ENCODE measurements around the gene NSD1. TPM values are rescaled to one million over a fixed set of nuclear protein-coding genes. Genes with fewer than 3 reads are reported as not detected.
"Not testable (repeated sequence)": the region's sequence is repeated elsewhere in the genome, so short reads cannot be mapped to it uniquely, and the experiment has no call there.

The NSD1 gene
- total and polyA plus RNA-seq, 2 donors (not counting 1 experiment from before 2014, with no cell fraction given): 19.3 to 52.8 TPM

GRCh38 chr5:177146891-177147638, 13.5 kb downstream of the NSD1 start:
- Histone ChIP-seq H3K4me2 (ENCODE audit: extremely low read depth, insufficient read depth, low read length) (no peak overlapping the region), H3K27ac (ENCODE audit: insufficient read depth, low read length) (peak overlapping the region; percentile 43), H3K36me3 (ENCODE audit: control insufficient read depth, insufficient read depth, low read length) (peaks cover 4% of the 10 kb centered on the region), H2AFZ (ENCODE audit: low read length) (no peak overlapping the region), H3K79me2 (ENCODE audit: control insufficient read depth, insufficient read depth, low read length) (peaks cover 40% of the 10 kb centered on the region), H3K4me1 (ENCODE audit: control insufficient read depth, extremely low read depth, insufficient read depth, low read length) (peaks cover 3% of the 10 kb centered on the region), H3K4me3 (replicated peaks in 1 of 4; ENCODE audit: control extremely low read depth in 1 of 4, insufficient read depth in 1 of 4, low read depth in 3 of 4, low read length in 4 of 4) (no peak overlapping the region), H4K20me1 (ENCODE audit: control insufficient read depth, extremely low read depth, insufficient read depth, low read length) (no peaks in the 10 kb centered on the region), H3K9ac (ENCODE audit: insufficient read depth, low read length) (no peak overlapping the region), H3K9me3 (ENCODE audit: control insufficient read depth, insufficient read depth, low read depth, low read length) (no peaks in the 10 kb centered on the region), H3K27me3 (ENCODE audit: control insufficient read depth, insufficient read depth, low read length) (no peaks in the 10 kb centered on the region)
- no peak for TF ChIP-seq CTCF (conservative IDR thresholded peaks at IDR 0.05 in 1 of 2, IDR thresholded peaks at IDR 0.05 in 1 of 2; ENCODE audit: low read depth in 1 of 2, low read length in 2 of 2)
- no peak for TF ChIP-seq EZH2 (IDR thresholded peaks at IDR 0.05; ENCODE audit: low read length, missing control alignments)
- DNase-seq (ENCODE audit: low read depth in 2 of 2): peak; percentile 44 to 59

GRCh38 chr5:177150061-177150460, 16.5 kb downstream of the NSD1 start:
- peaks cover 31% of the 10 kb centered on the region for H3K79me2 ChIP-seq (ENCODE audit: control insufficient read depth, insufficient read depth, low read length)
- H3K4me1 ChIP-seq (ENCODE audit: control insufficient read depth, extremely low read depth, insufficient read depth, low read length); H3K4me2 ChIP-seq (ENCODE audit: extremely low read depth, insufficient read depth, low read length); H3K4me3 ChIP-seq (replicated peaks in 1 of 4; ENCODE audit: control extremely low read depth in 1 of 4, insufficient read depth in 1 of 4, low read depth in 3 of 4, low read length in 4 of 4); H3K9ac ChIP-seq (ENCODE audit: insufficient read depth, low read length); H3K9me3 ChIP-seq (ENCODE audit: control insufficient read depth, insufficient read depth, low read depth, low read length); H3K27ac ChIP-seq (ENCODE audit: insufficient read depth, low read length); H2AFZ ChIP-seq (ENCODE audit: low read length); H4K20me1 ChIP-seq (ENCODE audit: control insufficient read depth, extremely low read depth, insufficient read depth, low read length); DNase-seq (ENCODE audit: low read depth in 2 of 2); H3K36me3 ChIP-seq (ENCODE audit: control insufficient read depth, insufficient read depth, low read length); H3K27me3 ChIP-seq (ENCODE audit: control insufficient read depth, insufficient read depth, low read length): not testable (repeated sequence)

- TF ChIP-seq EZH2 (IDR thresholded peaks at IDR 0.05; ENCODE audit: low read length, missing control alignments) (no peak), CTCF (conservative IDR thresholded peaks at IDR 0.05 in 1 of 2, IDR thresholded peaks at IDR 0.05 in 1 of 2; ENCODE audit: low read depth in 1 of 2, low read length in 2 of 2) (no peak)
- no peak overlapping the region for H3K27ac ChIP-seq (ENCODE audit: insufficient read depth, low read length)
- no peak overlapping the region for H2AFZ ChIP-seq (ENCODE audit: low read length)
These were observed 20.6 kb downstream of the NSD1 start for GRCh38 chr5:177154003-177154643.

More at GRCh38 chr5:177154003-177154643, 20.6 kb downstream of the NSD1 start:
- no peaks in the 10 kb centered on the region for H3K36me3 ChIP-seq (ENCODE audit: control insufficient read depth, insufficient read depth, low read length)
- DNase-seq (ENCODE audit: low read depth in 2 of 2): no peak
- no peaks in the 10 kb centered on the region for H3K27me3 ChIP-seq (ENCODE audit: control insufficient read depth, insufficient read depth, low read length)
- no peaks in the 10 kb centered on the region for H3K4me1 ChIP-seq (ENCODE audit: control insufficient read depth, extremely low read depth, insufficient read depth, low read length)
- H3K9me3 ChIP-seq (ENCODE audit: control insufficient read depth, insufficient read depth, low read depth, low read length): no peaks in the 10 kb centered on the region
- H3K4me3 ChIP-seq (replicated peaks in 1 of 4; ENCODE audit: control extremely low read depth in 1 of 4, insufficient read depth in 1 of 4, low read depth in 3 of 4, low read length in 4 of 4): no peak overlapping the region
- H3K4me2 ChIP-seq (ENCODE audit: extremely low read depth, insufficient read depth, low read length): no peak overlapping the region
- no peaks in the 10 kb centered on the region for H4K20me1 ChIP-seq (ENCODE audit: control insufficient read depth, extremely low read depth, insufficient read depth, low read length)
- no peak overlapping the region for H3K9ac ChIP-seq (ENCODE audit: insufficient read depth, low read length)
- peaks cover 34% of the 10 kb centered on the region for H3K79me2 ChIP-seq (ENCODE audit: control insufficient read depth, insufficient read depth, low read length)

Measured in fibroblast of lung (primary cell).